ENCODE data around the gene NDUFB1. TPM values are rescaled to one million over a fixed set of nuclear protein-coding genes. Genes with fewer than 3 reads are reported as not detected.

NDUFB1 gene
- polyA plus RNA-seq, 6 donors from 2014 or later: 200 to 337 (median 297) TPM

Other genes starting within 250 kb of the NDUFB1 start
- 1 to 10 TPM in 2 of 6 donors, under 1 TPM in 3, not detected in 1; 0.39 to 2.0 (median 0.61) TPM for gene FBLN5, start 174.0 kb downstream of the NDUFB1 start, polyA plus RNA-seq (ENCODE audit: low read depth in 6 of 6)
- gene TRIP11, start 81.6 kb downstream of the NDUFB1 start, polyA plus RNA-seq (ENCODE audit: low read depth in 6 of 6): 10 to 100 TPM; 32.2 to 86.1 (median 51.7) TPM
- gene ATXN3, start 15.1 kb downstream of the NDUFB1 start, polyA plus RNA-seq (ENCODE audit: low read depth in 6 of 6): 10 to 100 TPM in 5 of 6 donors, 1 to 10 TPM in 1; 9.0 to 23.4 (median 16.0) TPM
- gene CPSF2, start 263 bp upstream of the NDUFB1 start, polyA plus RNA-seq (ENCODE audit: low read depth in 6 of 6): 10 to 100 TPM; 14.4 to 27.9 (median 20.5) TPM
- gene SLC24A4, start 201.5 kb upstream of the NDUFB1 start, polyA plus RNA-seq (ENCODE audit: low read depth in 6 of 6): under 1 TPM in 4 of 6 donors, not detected in 2; 0.03 to 0.09 (median 0.05) TPM